HEK293 (cell line): Measurements from ENCODE around the gene MRPL34.

Experiments
- BCL11B ChIP-seq: fragments of 450-650 bp; formaldehyde crosslinking; IDR thresholded peaks from 2 replicates; pipeline ENCODE4 v1.5.1; 2016; ENCODE audit warnings: low read depth, missing biosample characterization, missing genetic modification characterization
- GLI2 ChIP-seq: fragments of 450-650 bp; formaldehyde crosslinking; IDR thresholded peaks from 2 replicates; pipeline ENCODE4; 2017; ENCODE audit warnings: missing biosample characterization, missing genetic modification characterization, low read depth, borderline replicate concordance
- GLIS1 ChIP-seq: fragments of 450-650 bp; formaldehyde crosslinking; IDR thresholded peaks from 2 replicates; pipeline ENCODE4 v1.5.1; 2016; ENCODE audit warnings: missing biosample characterization, missing genetic modification characterization
- KLF16 ChIP-seq: fragments of 450-650 bp; formaldehyde crosslinking; IDR thresholded peaks from 2 replicates; pipeline ENCODE4 v1.5.1; 2017; ENCODE audit warnings: missing biosample characterization, missing genetic modification characterization
- KLF17 ChIP-seq: fragments of 450-650 bp; formaldehyde crosslinking; IDR thresholded peaks from 2 replicates; pipeline ENCODE4 v1.5.1; 2016; ENCODE audit warnings: missing biosample characterization, missing genetic modification characterization
- KLF8 ChIP-seq: fragments of 450-650 bp; formaldehyde crosslinking; IDR thresholded peaks from 2 replicates; pipeline ENCODE4 v1.5.1; 2016; ENCODE audit warnings: missing biosample characterization, missing genetic modification characterization
- REST ChIP-seq: fragments of 450-650 bp; formaldehyde crosslinking; IDR thresholded peaks from 2 replicates; pipeline ENCODE4 v1.5.1; 2016; ENCODE audit warnings: missing biosample characterization, missing genetic modification characterization
- TRIM28 ChIP-seq: IDR thresholded peaks from 2 replicates; pipeline ENCODE4 v1.6.1; 2011; ENCODE audit warnings: low read length, control low read depth, borderline replicate concordance
- ZBTB10 ChIP-seq: fragments of 450-650 bp; formaldehyde crosslinking; IDR thresholded peaks from 2 replicates; pipeline ENCODE4 v1.5.1; 2016; ENCODE audit warnings: missing biosample characterization, missing genetic modification characterization
- ZBTB20 ChIP-seq: fragments of 450-650 bp; formaldehyde crosslinking; IDR thresholded peaks from 2 replicates; pipeline ENCODE4 v1.5.1; 2016; ENCODE audit warnings: missing biosample characterization, missing genetic modification characterization
- ZBTB8A ChIP-seq: fragments of 450-650 bp; formaldehyde crosslinking; IDR thresholded peaks from 2 replicates; pipeline ENCODE4 v1.5.1; 2016; ENCODE audit warnings: missing biosample characterization, missing genetic modification characterization
- ZFHX2 ChIP-seq: fragments of 450-650 bp; formaldehyde crosslinking; conservative IDR thresholded peaks from 2 replicates; pipeline ENCODE4 v1.5.1; 2016; ENCODE audit warnings: missing biosample characterization, missing genetic modification characterization
- ZFP3 ChIP-seq: fragments of 450-650 bp; formaldehyde crosslinking; IDR thresholded peaks from 2 replicates; pipeline ENCODE4 v1.5.1; 2016; ENCODE audit warnings: low read depth, missing biosample characterization, missing genetic modification characterization
- ZNF112 ChIP-seq: fragments of 450-650 bp; formaldehyde crosslinking; IDR thresholded peaks from 2 replicates; pipeline ENCODE4 v1.5.0; 2017; ENCODE audit warnings: missing biosample characterization, missing genetic modification characterization
- ZNF132 ChIP-seq: fragments of 450-650 bp; formaldehyde crosslinking; IDR thresholded peaks from 2 replicates; pipeline ENCODE4 v1.5.1; 2017; ENCODE audit warnings: missing biosample characterization, missing genetic modification characterization, borderline replicate concordance
- ZNF155 ChIP-seq: fragments of 450-650 bp; formaldehyde crosslinking; IDR thresholded peaks from 2 replicates; pipeline ENCODE4 v1.5.1; 2016; ENCODE audit warnings: missing biosample characterization, missing genetic modification characterization
- ZNF16 ChIP-seq: fragments of 450-650 bp; formaldehyde crosslinking; IDR thresholded peaks from 2 replicates; pipeline ENCODE4 v1.5.1; 2016; ENCODE audit warnings: low read depth, missing biosample characterization, missing genetic modification characterization
- ZNF184 ChIP-seq: fragments of 450-650 bp; IDR thresholded peaks from 2 replicates; pipeline ENCODE4 v1.5.1; 2018; ENCODE audit warnings: missing biosample characterization, mild to moderate bottlenecking, missing genetic modification characterization
- ZNF24 ChIP-seq: fragments of 450-650 bp; formaldehyde crosslinking; IDR thresholded peaks from 2 replicates; pipeline ENCODE4 v1.5.1; 2016; ENCODE audit warnings: missing biosample characterization, missing genetic modification characterization
- ZNF248 ChIP-seq: fragments of 450-650 bp; formaldehyde crosslinking; IDR thresholded peaks from 2 replicates; pipeline ENCODE4 v1.5.1; 2017; ENCODE audit warnings: missing biosample characterization, missing genetic modification characterization
- ZNF311 ChIP-seq: fragments of 450-650 bp; formaldehyde crosslinking; IDR thresholded peaks from 2 replicates; pipeline ENCODE4 v1.5.1; 2017; ENCODE audit warnings: missing biosample characterization, missing genetic modification characterization, borderline replicate concordance
- ZNF423 ChIP-seq: fragments of 450-650 bp; formaldehyde crosslinking; IDR thresholded peaks from 2 replicates; pipeline ENCODE4 v1.5.1; 2016; ENCODE audit warnings: missing biosample characterization, missing genetic modification characterization
- ZNF449 ChIP-seq: fragments of 450-650 bp; formaldehyde crosslinking; IDR thresholded peaks from 2 replicates; pipeline ENCODE4 v1.5.1; 2017; ENCODE audit warnings: missing biosample characterization, mild to moderate bottlenecking, missing genetic modification characterization, moderate library complexity
- ZNF501 ChIP-seq: fragments of 450-650 bp; formaldehyde crosslinking; IDR thresholded peaks from 2 replicates; pipeline ENCODE4 v1.5.1; 2016; ENCODE audit warnings: missing biosample characterization, missing genetic modification characterization
- ZNF513 ChIP-seq: fragments of 450-650 bp; IDR thresholded peaks from 2 replicates; pipeline ENCODE4 v1.5.1; 2018; ENCODE audit warnings: missing biosample characterization, missing genetic modification characterization
- ZNF521 ChIP-seq: fragments of 450-650 bp; formaldehyde crosslinking; IDR thresholded peaks from 2 replicates; pipeline ENCODE4 v1.5.1; 2017; ENCODE audit warnings: missing biosample characterization, mild to moderate bottlenecking, missing genetic modification characterization
- ZNF610 ChIP-seq: fragments of 450-650 bp; formaldehyde crosslinking; IDR thresholded peaks from 2 replicates; pipeline ENCODE4 v1.5.1; 2016; ENCODE audit warnings: missing biosample characterization, missing genetic modification characterization, borderline replicate concordance
- ZNF670 ChIP-seq: fragments of 450-650 bp; formaldehyde crosslinking; IDR thresholded peaks from 2 replicates; pipeline ENCODE4 v1.5.1; 2016; ENCODE audit warnings: missing biosample characterization, missing genetic modification characterization, low read depth
- ZNF677 ChIP-seq: fragments of 450-650 bp; IDR thresholded peaks from 2 replicates; pipeline ENCODE4 v1.5.0; 2018; ENCODE audit warnings: missing biosample characterization, mild to moderate bottlenecking, missing genetic modification characterization, moderate library complexity
- ZNF747 ChIP-seq: fragments of 450-650 bp; formaldehyde crosslinking; IDR thresholded peaks from 2 replicates; pipeline ENCODE4 v1.5.1; 2016; ENCODE audit warnings: missing biosample characterization, missing genetic modification characterization
- ZNF792 ChIP-seq: fragments of 450-650 bp; formaldehyde crosslinking; IDR thresholded peaks from 2 replicates; pipeline ENCODE4 v1.5.1; 2016; ENCODE audit warnings: missing biosample characterization, missing genetic modification characterization
- ZNF837 ChIP-seq: fragments of 450-650 bp; formaldehyde crosslinking; IDR thresholded peaks from 2 replicates; pipeline ENCODE4 v1.5.1; 2016; ENCODE audit warnings: missing biosample characterization, missing genetic modification characterization
- ZSCAN30 ChIP-seq: fragments of 450-650 bp; IDR thresholded peaks from 2 replicates; pipeline ENCODE4 v1.5.1; 2018; ENCODE audit warnings: missing biosample characterization, mild to moderate bottlenecking, missing genetic modification characterization, moderate library complexity

Gene MRPL34

GRCh38 chr19:17305216-17305516, 506 bp upstream of the MRPL34 start (continued):
- TF ChIP-seq ZSCAN30 (tag by site-specific recombination) (peak; percentile 89), BCL11B (tag by site-specific recombination) (0 out of 2 replicates have a peak, but pooled peaks have one; percentile 25), ZNF521 (tag by site-specific recombination) (no peak), ZNF132 (no peak), ZFP3 (tag by site-specific recombination) (no peak), KLF16 (tag by site-specific recombination) (peak; percentile 85), ZNF449 (peak; percentile 95; the same call in 1 of the 2 replicates), ZBTB20 (tag by site-specific recombination) (no peak), GLI2 (tag by site-specific recombination) (no peak), ZBTB10 (no peak; the same call in 1 of the 2 replicates), ZFHX2 (tag by site-specific recombination) (no peak), ZNF423 (tag by site-specific recombination) (peak; percentile 84; the same call in 1 of the 2 replicates), ZNF513 (tag by site-specific recombination) (no peak), ZNF155 (tag by site-specific recombination) (no peak), REST (peak; percentile 55), ZNF248 (tag by site-specific recombination) (no peak), ZNF501 (tag by site-specific recombination) (no peak), ZNF24 (tag by site-specific recombination) (0 out of 2 replicates have a peak, but pooled peaks have one; percentile 51), ZNF311 (tag by site-specific recombination) (no peak), KLF8 (tag by site-specific recombination) (no peak), TRIM28 (no peak; the same call in 1 of the 2 replicates), ZBTB8A (tag by site-specific recombination) (no peak), ZNF184 (tag by site-specific recombination) (no peak), ZNF16 (tag by site-specific recombination) (no peak), ZNF747 (tag by site-specific recombination) (no peak), ZNF792 (tag by site-specific recombination) (no peak), ZNF670 (no peak), ZNF837 (tag by site-specific recombination) (no peak), KLF17 (tag by site-specific recombination) (no peak; the same call in 1 of the 2 replicates), ZNF677 (tag by site-specific recombination) (no peak), ZNF610 (tag by site-specific recombination) (no peak; the same call in 1 of the 2 replicates), ZNF112 (tag by site-specific recombination) (no peak), GLIS1 (no peak)
